GM12865 (cell line): Measurements from ENCODE around the gene BBS1.

Source experiments
- DNase-seq: peaks from one replicate; pipeline ENCODE4 v3.0.0; 2010; ENCODE audit warnings: low read depth
- H3K4me3 ChIP-seq: 2 replicates; pipeline ENCODE4 v1.5.1; 2011; ENCODE audit warnings: mild to moderate bottlenecking, low read depth, low read length, control low read depth
- TF ChIP-seq, protein P1 (sequence below): IDR thresholded peaks from 2 replicates; pipeline ENCODE4 v1.5.1; 2011; ENCODE audit warnings: low read length, control low read depth, low read depth, inconsistent platforms; ENCODE audit not compliant: insufficient read depth; ENCODE audit errors: missing control alignments

Gene BBS1

DNA sequence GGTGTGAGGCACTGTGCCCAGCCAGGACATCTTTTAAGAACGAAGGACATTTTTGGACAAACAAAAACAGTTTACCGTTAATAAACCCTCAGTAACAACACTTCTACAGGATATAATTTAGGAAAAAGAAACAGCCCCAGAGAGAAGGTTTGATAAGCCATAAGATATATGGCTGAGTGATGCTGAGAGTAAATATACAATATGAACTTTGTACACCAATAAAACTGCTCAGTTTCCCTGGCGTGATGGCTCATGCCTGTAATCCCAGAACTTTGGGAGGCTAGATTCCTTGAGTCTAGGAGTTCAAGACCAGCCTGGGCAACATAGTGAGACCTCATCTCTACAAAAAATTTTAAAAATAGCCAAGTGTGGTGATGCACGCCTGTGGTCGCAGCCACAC, 11.9 kb upstream of the BBS1 start:
- TF ChIP-seq, protein P1, sequence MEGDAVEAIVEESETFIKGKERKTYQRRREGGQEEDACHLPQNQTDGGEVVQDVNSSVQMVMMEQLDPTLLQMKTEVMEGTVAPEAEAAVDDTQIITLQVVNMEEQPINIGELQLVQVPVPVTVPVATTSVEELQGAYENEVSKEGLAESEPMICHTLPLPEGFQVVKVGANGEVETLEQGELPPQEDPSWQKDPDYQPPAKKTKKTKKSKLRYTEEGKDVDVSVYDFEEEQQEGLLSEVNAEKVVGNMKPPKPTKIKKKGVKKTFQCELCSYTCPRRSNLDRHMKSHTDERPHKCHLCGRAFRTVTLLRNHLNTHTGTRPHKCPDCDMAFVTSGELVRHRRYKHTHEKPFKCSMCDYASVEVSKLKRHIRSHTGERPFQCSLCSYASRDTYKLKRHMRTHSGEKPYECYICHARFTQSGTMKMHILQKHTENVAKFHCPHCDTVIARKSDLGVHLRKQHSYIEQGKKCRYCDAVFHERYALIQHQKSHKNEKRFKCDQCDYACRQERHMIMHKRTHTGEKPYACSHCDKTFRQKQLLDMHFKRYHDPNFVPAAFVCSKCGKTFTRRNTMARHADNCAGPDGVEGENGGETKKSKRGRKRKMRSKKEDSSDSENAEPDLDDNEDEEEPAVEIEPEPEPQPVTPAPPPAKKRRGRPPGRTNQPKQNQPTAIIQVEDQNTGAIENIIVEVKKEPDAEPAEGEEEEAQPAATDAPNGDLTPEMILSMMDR, result no peak

DNA sequence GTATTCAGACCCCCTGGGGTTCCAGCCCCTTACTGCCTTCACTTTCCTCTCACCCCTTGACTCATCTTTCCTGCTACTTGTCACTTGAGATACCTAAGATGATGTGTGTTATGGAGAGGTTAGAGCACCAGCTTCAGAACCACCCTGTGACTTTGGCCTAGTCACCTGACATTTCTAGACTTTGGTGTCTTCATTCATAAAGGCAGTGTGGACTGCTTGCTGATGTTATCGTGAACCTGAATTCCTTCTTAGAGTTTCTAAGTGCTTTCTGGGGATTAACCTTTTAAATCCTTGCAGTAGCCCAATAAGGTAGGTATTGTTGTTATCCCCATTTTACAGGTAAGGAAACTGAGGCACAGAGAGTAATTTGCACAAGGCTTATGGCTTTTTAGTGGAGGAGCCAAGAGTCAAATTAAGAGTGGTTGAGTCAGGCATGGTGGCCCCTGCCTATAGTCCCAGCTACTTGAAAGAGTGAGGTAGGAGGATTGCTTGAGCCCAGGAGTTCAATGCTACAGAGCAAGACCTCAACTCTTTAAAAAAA, 5.1 kb upstream of the BBS1 start:
- TF ChIP-seq, protein P1, result no peak
- H3K4me3 ChIP-seq, result no peak overlapping the region
- DNase-seq, result no peak

More for the DNA sequence above, 11.9 kb upstream of the BBS1 start:
- no peak for DNase-seq
- no peak overlapping the region for H3K4me3 ChIP-seq

DNA sequence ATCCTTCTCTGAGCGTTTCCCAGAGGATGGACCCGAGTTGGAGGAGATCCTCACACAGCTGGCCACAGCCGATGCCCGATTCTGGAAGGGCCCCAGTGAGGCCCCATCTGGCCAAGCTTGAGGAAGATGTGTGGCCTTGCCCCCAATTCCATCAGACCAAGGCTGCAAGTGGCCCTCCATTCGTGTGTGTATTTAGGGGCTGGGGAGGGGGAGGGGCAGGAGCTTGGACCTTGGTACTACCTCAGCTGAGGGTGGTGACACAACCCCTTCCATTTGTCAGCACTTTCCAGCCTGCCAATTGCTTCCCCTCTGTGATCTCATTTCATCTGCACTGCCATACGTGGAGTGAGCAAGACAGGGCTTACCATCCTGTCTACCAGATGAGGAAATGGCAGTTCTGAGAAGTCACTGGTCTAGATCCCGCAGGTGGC, 1.3 kb upstream of the BBS1 start:
- TF ChIP-seq, protein P1, result no peak
- H3K4me3 ChIP-seq, result no peak overlapping the region
- no peak for DNase-seq

DNA sequence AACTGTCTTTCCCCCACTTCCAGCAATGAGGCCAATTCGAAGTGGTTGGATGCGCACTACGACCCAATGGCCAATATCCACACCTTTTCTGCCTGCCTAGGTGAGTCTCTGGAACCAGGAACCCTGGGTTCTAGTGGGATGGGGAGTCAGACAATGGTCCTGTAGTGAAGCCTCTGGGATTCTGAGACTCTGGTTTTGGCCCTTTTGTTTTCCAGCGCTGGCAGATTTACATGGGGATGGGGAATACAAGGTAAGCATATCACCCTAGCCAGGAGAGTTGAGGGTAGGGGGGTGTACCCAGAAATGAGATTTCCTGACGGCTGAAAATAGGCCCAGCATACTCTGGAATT, 530 bp downstream of the BBS1 start:
- peak overlapping the region; percentile 87 for H3K4me3 ChIP-seq
- TF ChIP-seq, protein P1, result no peak
- DNase-seq, result no peak

DNA sequence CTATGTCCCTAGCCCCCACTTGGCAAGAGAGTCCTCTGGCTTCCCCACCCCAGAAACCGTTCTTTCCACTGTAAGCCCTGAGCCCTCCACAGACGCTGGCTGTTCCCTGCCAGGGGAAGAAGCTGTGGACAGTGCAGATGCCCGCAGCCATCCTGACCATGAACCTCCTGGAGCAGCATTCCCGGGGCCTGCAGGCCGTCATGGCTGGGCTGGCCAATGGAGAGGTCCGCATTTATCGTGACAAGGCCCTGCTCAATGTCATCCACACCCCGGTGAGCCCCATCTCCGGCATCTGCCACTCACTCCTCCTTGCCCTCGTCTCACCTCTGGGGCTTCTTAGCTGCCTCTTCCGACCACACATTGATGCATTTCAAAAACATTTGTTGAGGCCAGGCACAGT, 13.2 kb downstream of the BBS1 start:
- no peak for DNase-seq
- TF ChIP-seq, protein P1, result no peak

DNA sequence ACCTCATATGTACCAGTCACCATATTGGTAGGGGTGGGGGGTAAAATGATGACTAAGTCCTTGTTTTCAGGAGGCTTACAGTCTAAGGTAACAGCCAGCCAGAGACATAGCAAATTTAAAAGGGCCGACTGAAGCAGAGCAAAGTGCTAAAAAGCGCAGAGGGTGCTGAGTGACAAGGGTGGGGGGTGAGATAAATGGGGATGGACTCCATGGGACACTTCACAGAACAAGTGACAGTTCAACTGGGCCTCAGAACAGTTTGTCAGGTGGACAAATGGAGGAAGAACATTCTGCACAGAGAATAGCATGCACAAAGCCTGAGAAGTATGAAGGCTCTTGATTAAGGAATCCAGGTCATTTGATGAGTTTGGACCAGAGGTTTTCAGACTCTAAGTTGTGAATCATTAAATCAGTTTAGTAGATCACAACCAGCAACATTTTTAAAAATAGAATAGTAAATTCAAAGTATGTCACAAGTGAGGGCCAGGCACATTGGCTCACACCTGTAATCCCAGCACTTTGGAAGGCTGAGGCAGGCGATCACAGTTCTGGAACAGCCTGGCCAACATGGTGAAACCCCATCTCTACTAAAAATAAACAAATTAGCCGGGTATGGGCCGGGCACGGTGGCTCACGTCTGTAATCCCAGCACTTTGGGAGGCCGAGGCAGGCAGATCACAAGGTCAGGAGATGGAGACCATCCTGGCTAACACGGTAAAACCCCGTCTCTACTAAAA, 14.0 kb downstream of the BBS1 start:
- no peak for DNase-seq
- TF ChIP-seq, protein P1, result no peak

More for the DNA sequence above, 13.2 kb downstream of the BBS1 start:
- no peak overlapping the region for H3K4me3 ChIP-seq

DNA sequence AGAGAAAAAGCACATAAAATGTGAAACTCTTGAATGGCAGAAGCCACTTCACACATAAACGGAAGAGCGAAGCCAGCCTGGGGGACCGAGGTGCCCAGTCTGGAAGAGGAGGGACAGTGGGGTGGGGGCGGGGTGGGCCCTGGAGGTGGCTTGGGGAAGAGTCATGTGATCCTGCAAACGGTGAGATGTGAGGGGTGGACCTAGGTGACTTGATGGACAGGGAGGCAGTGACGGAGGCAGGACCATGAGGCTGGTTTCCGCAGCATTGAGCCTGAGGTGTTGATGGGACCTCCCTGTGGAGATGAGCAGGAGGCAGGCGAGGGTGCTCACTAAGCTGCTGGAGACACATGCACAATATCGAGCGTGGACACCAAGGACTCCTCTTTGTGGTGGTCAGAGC, 18.6 kb downstream of the BBS1 start:
- DNase-seq, result no peak
- TF ChIP-seq, protein P1, result no peak

More for the DNA sequence above, 14.0 kb downstream of the BBS1 start:
- no peak overlapping the region for H3K4me3 ChIP-seq

More for the DNA sequence above, 18.6 kb downstream of the BBS1 start:
- H3K4me3 ChIP-seq, result no peak overlapping the region
